ENCODE results near the gene KIF14.

KIF14 gene

DNA sequence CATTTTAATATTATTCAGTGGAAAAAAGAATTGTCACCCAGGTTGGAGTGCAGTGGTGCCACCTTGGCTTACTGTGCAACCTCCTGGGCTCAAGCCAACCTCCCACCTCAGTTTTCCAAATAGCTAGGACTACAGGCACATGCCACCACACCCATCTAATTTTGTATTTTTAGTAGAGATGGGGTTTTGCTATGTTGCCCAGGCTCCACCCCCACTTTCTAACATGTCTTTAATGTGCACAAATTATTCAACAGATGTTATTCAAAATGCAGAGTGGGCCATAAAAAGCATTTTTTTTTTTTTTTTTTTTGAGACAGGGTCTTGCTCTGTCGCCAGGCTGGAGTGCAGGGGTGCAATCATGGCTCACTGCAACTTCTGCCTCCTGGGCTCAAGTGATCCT lies 31.8 kb upstream of the KIF14 start:
- Mint-ChIP-seq H3K36me3 (ENCODE audit: low read depth) (peaks cover 60% of the 10 kb centered on the region), H3K4me3 (no peak overlapping the region), H3K27me3 (ENCODE audit: low read depth, poor library complexity) (peaks cover 4% of the 10 kb centered on the region), H3K27ac (no peak overlapping the region), H3K4me1 (peaks cover 11% of the 10 kb centered on the region), H3K9me3 (no peaks in the 10 kb centered on the region)
- DNase-seq: no peak
- TF ChIP-seq, protein P1, sequence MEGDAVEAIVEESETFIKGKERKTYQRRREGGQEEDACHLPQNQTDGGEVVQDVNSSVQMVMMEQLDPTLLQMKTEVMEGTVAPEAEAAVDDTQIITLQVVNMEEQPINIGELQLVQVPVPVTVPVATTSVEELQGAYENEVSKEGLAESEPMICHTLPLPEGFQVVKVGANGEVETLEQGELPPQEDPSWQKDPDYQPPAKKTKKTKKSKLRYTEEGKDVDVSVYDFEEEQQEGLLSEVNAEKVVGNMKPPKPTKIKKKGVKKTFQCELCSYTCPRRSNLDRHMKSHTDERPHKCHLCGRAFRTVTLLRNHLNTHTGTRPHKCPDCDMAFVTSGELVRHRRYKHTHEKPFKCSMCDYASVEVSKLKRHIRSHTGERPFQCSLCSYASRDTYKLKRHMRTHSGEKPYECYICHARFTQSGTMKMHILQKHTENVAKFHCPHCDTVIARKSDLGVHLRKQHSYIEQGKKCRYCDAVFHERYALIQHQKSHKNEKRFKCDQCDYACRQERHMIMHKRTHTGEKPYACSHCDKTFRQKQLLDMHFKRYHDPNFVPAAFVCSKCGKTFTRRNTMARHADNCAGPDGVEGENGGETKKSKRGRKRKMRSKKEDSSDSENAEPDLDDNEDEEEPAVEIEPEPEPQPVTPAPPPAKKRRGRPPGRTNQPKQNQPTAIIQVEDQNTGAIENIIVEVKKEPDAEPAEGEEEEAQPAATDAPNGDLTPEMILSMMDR (IDR thresholded peaks at IDR 0.05): no peak

DNA sequence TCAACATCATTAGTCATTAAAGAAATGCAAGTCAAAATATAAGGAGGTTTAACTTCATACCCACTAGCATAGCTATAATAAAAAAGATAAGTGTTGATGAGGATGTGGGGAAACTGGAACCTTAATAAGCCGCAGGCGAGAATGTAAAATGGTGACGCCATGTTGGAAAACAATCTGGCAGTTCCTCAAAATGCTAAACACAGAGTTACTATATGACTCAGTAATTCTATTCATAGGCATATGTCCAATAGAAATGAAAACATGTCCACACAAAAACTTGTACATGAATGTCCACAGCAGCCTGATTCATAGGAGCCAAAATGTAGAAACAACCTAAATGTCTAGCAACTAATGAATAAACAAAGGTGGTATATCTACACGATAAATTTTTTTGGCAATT lies 26.0 kb upstream of the KIF14 start:
- DNase-seq: no peak
- H3K4me3 Mint-ChIP-seq: no peak overlapping the region
- no peaks in the 10 kb centered on the region for H3K9me3 Mint-ChIP-seq
- H3K4me1 Mint-ChIP-seq: no peaks in the 10 kb centered on the region
- TF ChIP-seq, protein P1 (IDR thresholded peaks at IDR 0.05): no peak
- peaks cover 65% of the 10 kb centered on the region for H3K36me3 Mint-ChIP-seq (ENCODE audit: low read depth)
- no peaks in the 10 kb centered on the region for H3K27me3 Mint-ChIP-seq (ENCODE audit: low read depth, poor library complexity)
- no peak overlapping the region for H3K27ac Mint-ChIP-seq

DNA sequence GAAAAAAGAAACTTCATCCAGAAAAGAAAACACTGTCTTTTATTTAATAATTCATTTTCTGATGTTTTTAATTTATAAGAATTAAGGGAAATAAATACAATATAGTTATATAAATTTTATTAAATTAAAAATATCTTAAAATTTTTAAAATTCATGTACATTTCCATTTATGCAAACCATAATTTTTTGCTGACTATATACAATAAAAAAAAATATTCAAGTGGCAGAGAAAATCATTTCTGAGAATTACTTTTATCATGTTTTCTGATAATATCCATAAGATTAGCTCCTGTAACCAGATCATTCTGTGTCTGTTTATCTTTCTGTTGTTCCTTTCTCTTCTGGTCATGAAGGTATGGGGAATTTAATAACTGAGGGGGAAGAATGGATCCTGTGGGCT lies 23.5 kb upstream of the KIF14 start:
- Mint-ChIP-seq H3K9me3 (no peaks in the 10 kb centered on the region), H3K4me3 (no peak overlapping the region), H3K36me3 (ENCODE audit: low read depth) (peaks cover 70% of the 10 kb centered on the region), H3K27ac (no peak overlapping the region), H3K4me1 (no peaks in the 10 kb centered on the region), H3K27me3 (ENCODE audit: low read depth, poor library complexity) (no peaks in the 10 kb centered on the region)
- TF ChIP-seq, protein P1 (IDR thresholded peaks at IDR 0.05): no peak
- DNase-seq: no peak

DNA sequence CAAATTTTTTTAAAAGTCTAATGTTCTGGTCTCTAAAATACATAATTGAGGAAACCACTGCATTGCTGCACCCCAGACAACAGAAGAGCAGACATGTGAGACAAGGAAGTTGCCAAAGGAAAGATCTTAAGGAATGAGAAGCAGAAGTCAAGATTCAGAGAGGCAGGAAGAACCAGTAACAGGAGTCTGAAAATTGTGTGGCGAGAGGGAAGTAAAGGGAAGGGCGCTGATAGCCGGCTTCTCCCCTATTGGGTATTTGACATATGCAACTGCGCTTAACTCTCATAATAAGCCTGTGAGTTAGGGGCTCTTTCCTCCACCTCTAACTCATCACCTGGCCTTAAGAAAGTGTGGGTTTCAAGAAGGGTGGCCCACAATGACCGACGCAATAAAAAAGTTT lies 21.9 kb upstream of the KIF14 start:
- H3K27ac Mint-ChIP-seq: no peak overlapping the region

DNA sequence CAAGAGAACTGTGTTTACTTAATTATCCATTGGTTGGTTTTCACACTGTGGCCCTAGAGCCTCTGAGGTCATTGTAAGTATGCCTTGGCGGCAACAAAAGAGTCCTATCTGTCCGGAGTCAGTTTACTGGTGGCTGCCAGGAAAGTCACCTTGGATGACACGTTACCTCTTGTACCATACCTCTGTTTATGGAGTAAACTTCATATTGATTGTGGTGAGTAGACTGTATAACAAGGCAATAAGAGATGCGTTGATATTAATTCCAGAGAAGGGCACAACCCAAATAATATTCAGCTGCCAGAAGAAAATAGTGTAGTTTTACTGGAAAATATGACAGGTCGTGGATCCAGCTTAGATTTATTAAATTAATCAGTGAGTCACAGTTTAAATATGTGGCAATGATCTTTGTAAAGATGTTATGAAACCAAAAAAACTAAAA lies 20.4 kb upstream of the KIF14 start:
- no peaks in the 10 kb centered on the region for H3K9me3 Mint-ChIP-seq
- DNase-seq: no peak
- TF ChIP-seq, protein P1 (IDR thresholded peaks at IDR 0.05): no peak
- H3K27me3 Mint-ChIP-seq (ENCODE audit: low read depth, poor library complexity): no peaks in the 10 kb centered on the region
- H3K36me3 Mint-ChIP-seq (ENCODE audit: low read depth): peaks cover 49% of the 10 kb centered on the region
- no peaks in the 10 kb centered on the region for H3K4me1 Mint-ChIP-seq
- no peak overlapping the region for H3K27ac Mint-ChIP-seq
- no peak overlapping the region for H3K4me3 Mint-ChIP-seq

More for the DNA sequence above, 21.9 kb upstream of the KIF14 start:
- peaks cover 63% of the 10 kb centered on the region for H3K36me3 Mint-ChIP-seq (ENCODE audit: low read depth)
- no peaks in the 10 kb centered on the region for H3K4me1 Mint-ChIP-seq
- no peak overlapping the region for H3K4me3 Mint-ChIP-seq
- H3K27me3 Mint-ChIP-seq (ENCODE audit: low read depth, poor library complexity): no peaks in the 10 kb centered on the region
- TF ChIP-seq, protein P1 (IDR thresholded peaks at IDR 0.05): no peak
- no peak for DNase-seq
- no peaks in the 10 kb centered on the region for H3K9me3 Mint-ChIP-seq

DNA sequence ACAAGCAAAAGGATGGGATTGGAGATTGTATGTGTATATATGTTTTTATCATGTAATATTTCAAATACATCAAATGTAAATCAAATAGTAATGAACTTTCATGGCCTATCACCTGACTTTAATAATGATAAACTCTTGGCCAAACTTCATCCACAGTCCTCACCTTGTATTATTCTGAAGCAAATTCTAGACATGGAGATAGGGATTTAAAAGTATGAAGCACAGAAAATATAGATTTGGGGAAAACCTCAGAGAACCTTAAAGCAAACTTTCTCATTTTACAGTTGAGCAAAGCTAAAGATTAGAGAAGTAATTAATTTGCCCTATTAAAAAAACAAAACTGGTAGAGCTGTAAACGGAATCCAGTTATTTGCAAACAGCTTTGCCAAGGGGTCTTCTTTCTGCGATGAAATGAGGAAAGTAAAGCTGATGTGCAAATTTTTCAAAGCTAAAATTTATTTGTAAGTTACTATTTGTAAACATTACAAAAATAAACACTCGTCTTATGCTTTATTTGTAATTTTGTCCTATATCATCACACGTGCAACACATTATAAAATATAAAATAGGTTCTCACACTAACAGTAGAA lies 19.9 kb upstream of the KIF14 start:
- no peaks in the 10 kb centered on the region for H3K27me3 Mint-ChIP-seq (ENCODE audit: low read depth, poor library complexity)
- no peak overlapping the region for H3K27ac Mint-ChIP-seq
- H3K4me1 Mint-ChIP-seq: no peaks in the 10 kb centered on the region
- TF ChIP-seq, protein P1 (IDR thresholded peaks at IDR 0.05): no peak
- H3K36me3 Mint-ChIP-seq (ENCODE audit: low read depth): peaks cover 44% of the 10 kb centered on the region
- H3K9me3 Mint-ChIP-seq: no peaks in the 10 kb centered on the region
- no peak for DNase-seq
- no peak overlapping the region for H3K4me3 Mint-ChIP-seq
